Measurements from ENCODE around the gene PTH1R. TPM values are rescaled to one million over a fixed set of nuclear protein-coding genes. Genes with fewer than 3 reads are reported as not detected.
A peak's percentile ranks its signal among the peaks of the same experiment; 100 is the strongest.

The PTH1R gene
- total RNA-seq, 1 donor from 2014 or later = 14.5 TPM

DNA sequence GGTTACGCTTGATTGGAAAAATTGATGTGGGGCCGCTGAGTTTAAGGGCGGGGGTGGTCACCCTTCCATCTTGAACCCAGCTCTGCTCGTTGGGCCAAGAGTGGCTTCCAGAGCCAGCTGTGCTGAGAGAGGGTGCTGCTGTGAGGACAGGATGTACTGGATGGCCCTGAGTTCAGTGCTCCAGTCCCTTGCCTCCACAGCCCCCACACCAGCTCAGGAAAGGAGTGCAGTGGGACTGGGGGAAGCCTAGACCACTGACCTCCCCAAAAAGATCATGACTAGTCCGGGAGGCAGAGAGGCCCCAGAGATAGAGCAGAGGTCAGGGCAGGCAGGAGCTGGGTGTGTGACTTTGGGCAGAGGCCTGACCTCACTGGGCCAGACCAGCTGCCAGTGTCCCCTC lies 4.0 kb upstream of the PTH1R start:
- ATAC-seq (no peak), DNase-seq (no peak)
- Histone ChIP-seq H3K27me3 (ENCODE audit: low read depth) (no peaks in the 10 kb centered on the region), H3K4me3 (no peak overlapping the region), H3K4me1 (peaks cover 7% of the 10 kb centered on the region), H3K9me3 (no peaks in the 10 kb centered on the region), H3K36me3 (no peaks in the 10 kb centered on the region), H3K27ac (peak overlapping the region; percentile 47)
- TF ChIP-seq, protein P1, sequence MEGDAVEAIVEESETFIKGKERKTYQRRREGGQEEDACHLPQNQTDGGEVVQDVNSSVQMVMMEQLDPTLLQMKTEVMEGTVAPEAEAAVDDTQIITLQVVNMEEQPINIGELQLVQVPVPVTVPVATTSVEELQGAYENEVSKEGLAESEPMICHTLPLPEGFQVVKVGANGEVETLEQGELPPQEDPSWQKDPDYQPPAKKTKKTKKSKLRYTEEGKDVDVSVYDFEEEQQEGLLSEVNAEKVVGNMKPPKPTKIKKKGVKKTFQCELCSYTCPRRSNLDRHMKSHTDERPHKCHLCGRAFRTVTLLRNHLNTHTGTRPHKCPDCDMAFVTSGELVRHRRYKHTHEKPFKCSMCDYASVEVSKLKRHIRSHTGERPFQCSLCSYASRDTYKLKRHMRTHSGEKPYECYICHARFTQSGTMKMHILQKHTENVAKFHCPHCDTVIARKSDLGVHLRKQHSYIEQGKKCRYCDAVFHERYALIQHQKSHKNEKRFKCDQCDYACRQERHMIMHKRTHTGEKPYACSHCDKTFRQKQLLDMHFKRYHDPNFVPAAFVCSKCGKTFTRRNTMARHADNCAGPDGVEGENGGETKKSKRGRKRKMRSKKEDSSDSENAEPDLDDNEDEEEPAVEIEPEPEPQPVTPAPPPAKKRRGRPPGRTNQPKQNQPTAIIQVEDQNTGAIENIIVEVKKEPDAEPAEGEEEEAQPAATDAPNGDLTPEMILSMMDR (IDR thresholded peaks at IDR 0.05) = no peak
- intact Hi-C loops (cut with DNase I) = no loop called here

DNA sequence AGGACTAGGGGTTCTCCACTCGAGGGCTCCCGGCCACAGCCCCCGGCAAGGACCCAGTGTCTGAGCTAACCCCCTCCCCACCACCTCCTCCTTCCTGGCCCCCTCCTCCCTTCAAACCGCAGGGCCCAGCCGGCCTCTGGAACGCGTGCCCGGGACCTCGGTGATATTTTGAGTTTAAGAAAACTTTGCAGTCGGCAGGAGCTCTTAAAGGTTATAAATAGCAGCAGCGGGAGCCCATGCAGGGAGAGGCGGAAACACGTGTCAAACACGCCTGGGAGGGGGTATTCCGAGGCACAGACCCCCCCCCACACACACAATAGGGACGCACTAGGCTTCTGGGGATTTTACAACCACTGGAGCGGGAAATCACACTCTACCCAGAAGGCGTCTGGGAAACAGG lies 3.1 kb upstream of the PTH1R start:
- TF ChIP-seq, protein P1 (IDR thresholded peaks at IDR 0.05) = no peak
- intact Hi-C loops (cut with DNase I) = no loop called here
- Histone ChIP-seq H3K9me3 (no peaks in the 10 kb centered on the region), H3K4me1 (no peaks in the 10 kb centered on the region), H3K4me3 (no peak overlapping the region), H3K27ac (peak overlapping the region; percentile 47), H3K27me3 (ENCODE audit: low read depth) (no peaks in the 10 kb centered on the region), H3K36me3 (no peaks in the 10 kb centered on the region)
- no peak for ATAC-seq
- DNase-seq = no peak

DNA sequence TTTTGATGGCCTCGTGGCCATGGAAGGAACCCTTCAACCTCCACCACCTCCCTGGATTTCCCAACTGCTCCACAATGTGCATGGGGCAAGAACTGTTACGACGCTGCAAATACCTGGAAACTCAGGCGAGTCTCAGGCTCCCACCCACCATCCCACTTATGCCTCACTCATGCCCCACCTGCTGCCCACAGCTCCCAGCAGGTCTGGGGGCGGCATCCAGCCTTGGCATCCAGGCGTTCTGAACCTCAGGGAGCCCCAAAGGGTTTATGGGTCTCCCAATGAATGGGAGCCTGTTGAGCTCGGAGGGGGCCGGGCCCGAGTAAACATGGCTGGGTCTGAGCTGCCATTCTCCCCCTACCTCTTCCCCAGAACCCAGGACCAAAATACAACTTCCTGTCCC lies 2.0 kb upstream of the PTH1R start:
- TF ChIP-seq, protein P1 (IDR thresholded peaks at IDR 0.05) = no peak
- Histone ChIP-seq H3K36me3 (no peaks in the 10 kb centered on the region), H3K4me3 (no peak overlapping the region), H3K4me1 (no peaks in the 10 kb centered on the region), H3K27me3 (ENCODE audit: low read depth) (peaks cover 6% of the 10 kb centered on the region), H3K9me3 (no peaks in the 10 kb centered on the region), H3K27ac (no peak overlapping the region)
- intact Hi-C loops (cut with DNase I) = no loop called here
- ATAC-seq (no peak), DNase-seq (no peak)

DNA sequence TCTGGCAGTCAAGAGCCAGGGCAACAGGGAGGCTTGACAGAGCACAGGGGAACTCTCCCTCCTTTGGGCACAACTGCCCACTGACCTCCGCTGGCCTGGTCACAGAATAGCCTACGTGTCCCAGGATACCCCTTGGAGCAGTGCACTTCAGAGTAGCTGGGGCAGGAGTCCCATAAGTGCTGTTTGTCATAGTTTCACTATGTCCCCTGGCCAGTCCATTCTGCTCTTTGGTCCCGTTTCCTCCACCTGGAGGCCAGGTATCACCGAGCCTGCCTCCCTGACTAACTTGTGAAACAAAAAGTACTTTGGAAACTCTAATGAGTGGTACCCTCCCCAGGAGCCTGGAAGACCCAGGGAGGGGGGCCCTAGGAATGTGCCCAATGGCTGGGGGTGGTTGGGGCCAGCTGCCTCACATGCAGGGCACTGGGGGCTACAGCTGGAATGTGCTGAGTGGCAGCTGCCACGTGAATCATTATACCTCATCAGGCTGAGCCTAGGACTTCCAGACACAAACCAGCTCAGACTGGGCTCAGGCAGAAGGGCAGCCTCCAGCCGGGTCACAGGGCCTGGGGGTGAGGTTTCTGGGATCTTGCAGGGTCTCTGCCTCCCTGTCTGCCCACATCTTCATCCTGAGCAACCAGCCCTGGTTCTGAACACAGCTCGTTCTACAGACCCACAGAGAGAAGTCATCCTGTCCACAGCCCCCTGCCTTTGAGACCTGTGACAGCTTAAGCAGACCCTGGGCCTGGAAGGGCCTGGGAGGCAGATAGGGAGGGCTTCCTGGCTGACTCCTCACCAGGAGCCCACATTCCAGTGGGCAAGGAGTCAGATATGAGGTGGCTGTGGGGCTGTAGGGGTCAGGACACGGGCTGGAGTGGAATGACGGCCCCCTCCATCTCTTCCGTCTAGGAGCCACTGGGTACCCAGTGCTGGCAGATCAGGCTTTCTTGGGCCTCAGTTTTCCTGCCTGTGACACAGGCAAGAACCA lies 914 bp upstream of the PTH1R start:
- Histone ChIP-seq H3K27me3 (ENCODE audit: low read depth) (peaks cover 17% of the 10 kb centered on the region), H3K9me3 (no peaks in the 10 kb centered on the region), H3K36me3 (no peaks in the 10 kb centered on the region), H3K4me3 (no peak overlapping the region), H3K4me1 (peaks cover 2% of the 10 kb centered on the region), H3K27ac (no peak overlapping the region)
- no peak for ATAC-seq
- no peak for DNase-seq
- TF ChIP-seq, protein P1 (IDR thresholded peaks at IDR 0.05) = no peak
- intact Hi-C loops (cut with DNase I) = no loop called here

DNA sequence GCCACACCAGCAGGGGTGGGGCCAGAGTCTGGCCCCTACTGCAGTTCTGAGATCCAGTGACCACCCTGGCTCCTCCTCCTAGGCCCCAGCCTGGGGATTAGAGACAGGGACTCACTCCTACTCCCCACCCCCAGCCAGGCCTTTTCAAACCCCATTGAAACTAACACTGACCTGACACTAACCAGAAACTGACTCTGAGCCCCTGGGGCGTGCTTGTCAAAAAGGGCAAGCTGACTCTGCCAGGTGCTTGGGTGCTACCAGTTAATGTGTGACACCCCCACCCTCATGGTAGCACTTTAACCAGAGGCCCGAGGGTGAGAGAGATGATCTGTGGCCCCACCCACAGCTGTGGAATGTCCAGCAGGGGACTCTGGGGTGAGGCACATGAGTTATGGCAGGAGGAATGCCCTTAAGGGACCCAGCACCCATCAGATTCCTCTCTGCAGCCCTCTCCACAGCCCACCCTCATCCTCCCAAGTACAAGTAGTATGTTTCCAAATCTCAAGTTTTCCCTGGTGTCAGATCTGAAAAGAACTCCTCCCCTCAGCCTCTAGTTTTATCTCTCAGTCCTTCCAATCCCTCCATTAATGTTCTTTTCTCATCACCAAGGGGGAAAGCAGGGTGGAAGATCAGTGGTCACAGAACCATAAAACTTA lies 1.4 kb downstream of the PTH1R start:
- no peaks in the 10 kb centered on the region for H3K36me3 ChIP-seq
- H3K27me3 ChIP-seq (ENCODE audit: low read depth) = peaks cover 38% of the 10 kb centered on the region
- no peak overlapping the region for H3K4me3 ChIP-seq
- no peaks in the 10 kb centered on the region for H3K9me3 ChIP-seq
- intact Hi-C loops (cut with DNase I) = no loop called here
- peaks cover 18% of the 10 kb centered on the region for H3K4me1 ChIP-seq
- no peak overlapping the region for H3K27ac ChIP-seq
- DNase-seq (no peak), ATAC-seq (peak in 1 of 2 donors; percentile 22)
- TF ChIP-seq, protein P1 (IDR thresholded peaks at IDR 0.05) = no peak
